ENCODE results near the gene U2AF1L4.
"Not testable (repeated sequence)": the region's sequence is repeated elsewhere in the genome, so short reads cannot be mapped to it uniquely, and the experiment has no call there.

U2AF1L4 gene

DNA sequence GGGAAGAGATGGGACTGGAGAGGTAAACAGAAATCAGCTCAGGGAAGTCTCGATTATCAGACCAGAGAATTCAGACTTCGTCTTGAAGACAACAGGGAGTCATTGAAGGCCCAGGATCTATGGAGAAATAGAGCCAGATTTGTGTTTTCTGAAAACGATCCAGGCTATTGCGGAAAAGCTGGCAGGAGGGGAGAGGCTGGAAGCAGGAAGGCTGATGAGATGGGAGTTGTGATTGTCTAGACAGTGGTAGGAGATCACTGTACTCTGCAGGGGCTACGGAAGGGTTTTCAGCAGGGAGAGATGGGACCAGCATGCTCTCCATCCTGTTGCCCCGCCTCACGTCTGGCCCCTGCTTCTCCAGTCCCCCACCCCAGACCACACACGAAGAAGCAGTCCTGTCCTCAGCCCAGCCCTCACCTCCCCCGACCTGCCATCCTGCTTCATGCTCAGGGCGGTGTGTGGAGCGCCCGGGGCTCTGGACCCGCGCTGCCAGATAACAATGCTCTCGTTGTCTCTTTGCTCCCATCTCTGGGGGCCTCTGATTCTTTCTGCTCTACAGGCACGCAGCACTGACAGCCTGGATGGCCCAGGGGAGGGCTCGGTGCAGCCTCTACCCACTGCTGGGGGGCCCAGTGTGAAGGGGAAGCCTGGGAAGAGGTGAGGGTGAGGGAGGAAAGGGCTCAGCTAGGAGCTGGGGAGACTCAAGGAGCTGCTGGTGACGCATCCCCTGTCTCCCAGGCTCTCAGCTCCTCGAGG lies 32.0 kb upstream of the U2AF1L4 start:
- Histone ChIP-seq H3K27me3 (ENCODE audit: control insufficient read depth, insufficient read depth, low read length) (no peaks in the 10 kb centered on the region), H3K4me1 (ENCODE audit: control insufficient read depth, insufficient read depth, low read length) (no peaks in the 10 kb centered on the region), H3K9ac (ENCODE audit: low read length) (no peak overlapping the region), H3K36me3 (ENCODE audit: control insufficient read depth, insufficient read depth, low read length) (no peaks in the 10 kb centered on the region), H3K9me3 (ENCODE audit: control insufficient read depth, low read length) (no peaks in the 10 kb centered on the region), H3K4me3 (ENCODE audit: low read length) (no peak overlapping the region)

DNA sequence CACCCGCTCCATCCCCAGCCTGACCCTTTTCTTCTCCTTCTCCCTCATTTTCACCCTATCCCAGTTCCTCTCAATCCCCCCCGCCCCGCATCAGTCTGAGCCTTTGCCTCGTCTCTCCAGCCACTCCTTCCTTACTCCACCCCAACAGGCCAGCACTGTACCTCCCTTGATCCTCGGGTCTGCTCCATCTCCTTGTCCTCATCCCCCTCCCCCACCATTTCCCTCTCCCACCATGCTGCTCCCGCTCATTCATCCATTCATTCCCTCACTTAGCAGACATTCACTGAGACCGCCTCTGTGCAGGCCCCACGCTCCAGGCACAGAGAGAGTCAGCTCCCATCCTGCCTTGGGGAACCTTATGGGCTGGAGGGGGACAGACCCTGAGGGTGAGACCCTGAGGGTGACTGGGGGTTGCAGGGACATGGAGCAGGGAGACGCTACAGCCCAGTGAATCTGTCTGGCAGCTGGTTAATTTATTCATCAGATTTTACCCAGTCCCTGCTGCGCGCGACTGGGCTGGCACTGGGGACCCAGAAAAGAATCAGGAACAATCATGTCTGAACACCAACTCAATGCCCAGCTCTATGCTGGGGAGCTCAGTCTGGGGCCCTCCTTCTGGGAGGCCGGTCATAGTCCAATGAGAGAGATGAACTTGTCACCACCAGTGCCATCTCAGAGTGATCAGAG lies 31.0 kb upstream of the U2AF1L4 start:
- Histone ChIP-seq H3K36me3 (ENCODE audit: control insufficient read depth, insufficient read depth, low read length) (no peaks in the 10 kb centered on the region), H3K9me3 (ENCODE audit: control insufficient read depth, low read length) (no peaks in the 10 kb centered on the region), H3K4me3 (ENCODE audit: low read length) (peak overlapping the region; percentile 9), H3K4me1 (ENCODE audit: control insufficient read depth, insufficient read depth, low read length) (no peaks in the 10 kb centered on the region), H3K9ac (ENCODE audit: low read length) (peak overlapping the region; percentile 12), H3K27me3 (ENCODE audit: control insufficient read depth, insufficient read depth, low read length) (no peaks in the 10 kb centered on the region)

GRCh38 chr19:35775298-35776101 lies 30.3 kb upstream of the U2AF1L4 start, which contains the start of gene ARHGAP33:
ARHGAP33 (plus strand) TSS chr19:35775564; CDS start chr19:35775659, 95 bp downstream.
- Histone ChIP-seq H3K9ac (ENCODE audit: low read length) (peak within 1 kb of the TSS; percentile 12), H3K27me3 (ENCODE audit: control insufficient read depth, insufficient read depth, low read length) (no peaks in the 10 kb centered on the region), H3K36me3 (ENCODE audit: control insufficient read depth, insufficient read depth, low read length) (no peaks in the 10 kb centered on the region), H3K4me3 (ENCODE audit: low read length) (peak within 1 kb of the TSS; percentile 14), H3K4me1 (ENCODE audit: control insufficient read depth, insufficient read depth, low read length) (no peaks in the 10 kb centered on the region), H3K9me3 (ENCODE audit: control insufficient read depth, low read length) (no peaks in the 10 kb centered on the region)

- no peaks in the 10 kb centered on the region for H3K36me3 ChIP-seq (ENCODE audit: control insufficient read depth, insufficient read depth, low read length)
- no peaks in the 10 kb centered on the region for H3K9me3 ChIP-seq (ENCODE audit: control insufficient read depth, low read length)
- H3K4me1 ChIP-seq (ENCODE audit: control insufficient read depth, insufficient read depth, low read length), result no peaks in the 10 kb centered on the region
- peak overlapping the region; percentile 6 for H3K9ac ChIP-seq (ENCODE audit: low read length)
- peak overlapping the region; percentile 14 for H3K4me3 ChIP-seq (ENCODE audit: low read length)
- H3K27me3 ChIP-seq (ENCODE audit: control insufficient read depth, insufficient read depth, low read length), result no peaks in the 10 kb centered on the region
Measured at GRCh38 chr19:35775046-35775297, 29.8 kb upstream of the U2AF1L4 start.

DNA sequence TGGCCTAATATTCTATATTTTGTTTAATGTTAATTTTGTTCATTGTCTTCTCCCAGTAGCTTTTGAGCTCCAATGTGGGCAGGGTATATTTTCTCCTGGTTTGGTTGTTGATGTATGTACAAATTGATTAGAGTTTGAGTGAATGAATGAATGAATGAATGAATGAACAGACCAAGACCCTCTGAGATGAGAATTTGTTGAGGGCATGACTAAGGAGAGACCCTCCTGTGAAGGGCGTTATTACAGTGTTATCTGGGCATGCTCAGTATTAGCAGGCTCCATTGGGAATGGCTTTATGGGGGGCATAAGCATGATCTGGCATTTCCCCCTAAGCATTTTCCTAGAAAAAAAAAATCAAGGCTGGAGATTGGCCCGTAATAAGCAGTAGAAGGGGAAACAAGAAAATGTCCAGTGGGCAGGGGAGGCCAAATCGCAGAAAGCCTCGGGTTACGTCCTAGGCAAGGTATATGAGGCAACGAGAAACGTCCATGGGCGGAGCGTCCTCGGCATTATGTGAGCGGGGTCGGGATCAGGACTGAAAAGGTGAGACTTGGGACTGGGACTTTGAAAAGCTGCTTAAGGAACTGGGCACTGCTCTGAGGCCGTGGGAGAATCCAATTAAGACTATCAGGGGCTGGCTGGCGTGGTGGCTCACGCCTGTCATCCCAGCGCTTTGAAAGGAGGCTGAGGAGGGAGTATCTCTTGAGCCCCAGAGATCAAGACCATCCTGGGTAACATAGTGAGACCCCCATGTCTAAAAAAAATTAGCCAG lies 29.2 kb upstream of the U2AF1L4 start:
- Histone ChIP-seq H3K9ac (ENCODE audit: low read length) (peak overlapping the region; percentile 6), H3K36me3 (ENCODE audit: control insufficient read depth, insufficient read depth, low read length) (no peaks in the 10 kb centered on the region), H3K4me1 (ENCODE audit: control insufficient read depth, insufficient read depth, low read length) (no peaks in the 10 kb centered on the region), H3K4me3 (ENCODE audit: low read length) (no peak overlapping the region), H3K9me3 (ENCODE audit: control insufficient read depth, low read length) (no peaks in the 10 kb centered on the region), H3K27me3 (ENCODE audit: control insufficient read depth, insufficient read depth, low read length) (no peaks in the 10 kb centered on the region)

- H3K4me1 ChIP-seq (ENCODE audit: control insufficient read depth, insufficient read depth, low read length), result no peaks in the 10 kb centered on the region
- no peak overlapping the region for H3K9ac ChIP-seq (ENCODE audit: low read length)
- H3K27me3 ChIP-seq (ENCODE audit: control insufficient read depth, insufficient read depth, low read length), result no peaks in the 10 kb centered on the region
- no peak overlapping the region for H3K4me3 ChIP-seq (ENCODE audit: low read length)
- no peaks in the 10 kb centered on the region for H3K36me3 ChIP-seq (ENCODE audit: control insufficient read depth, insufficient read depth, low read length)
- no peaks in the 10 kb centered on the region for H3K9me3 ChIP-seq (ENCODE audit: control insufficient read depth, low read length)
Measured at GRCh38 chr19:35773020-35773806, 28.0 kb upstream of the U2AF1L4 start.

DNA sequence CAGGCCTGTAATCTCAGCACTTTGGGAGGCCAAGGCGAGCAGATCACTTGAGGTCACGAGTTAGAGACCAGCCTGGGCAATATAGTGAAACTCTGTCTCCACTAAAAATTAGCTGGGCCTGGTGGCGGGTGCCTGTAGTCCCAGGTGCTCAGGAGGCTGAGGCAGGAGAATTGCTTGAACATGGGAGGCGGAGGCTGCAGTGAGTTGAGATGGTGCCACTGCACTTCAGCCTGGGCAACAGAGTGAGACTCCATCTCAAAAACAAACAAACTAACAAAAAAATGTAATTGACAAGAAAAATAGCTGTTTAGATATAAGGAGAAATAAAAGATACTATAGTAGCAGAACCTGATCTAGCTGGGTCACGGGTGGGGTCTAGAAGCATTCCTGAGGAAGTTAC lies 27.1 kb upstream of the U2AF1L4 start:
- not testable (repeated sequence) for H3K4me3 ChIP-seq (ENCODE audit: low read length); H3K9me3 ChIP-seq (ENCODE audit: control insufficient read depth, low read length); H3K4me1 ChIP-seq (ENCODE audit: control insufficient read depth, insufficient read depth, low read length); H3K9ac ChIP-seq (ENCODE audit: low read length); H3K27me3 ChIP-seq (ENCODE audit: control insufficient read depth, insufficient read depth, low read length); H3K36me3 ChIP-seq (ENCODE audit: control insufficient read depth, insufficient read depth, low read length)

DNA sequence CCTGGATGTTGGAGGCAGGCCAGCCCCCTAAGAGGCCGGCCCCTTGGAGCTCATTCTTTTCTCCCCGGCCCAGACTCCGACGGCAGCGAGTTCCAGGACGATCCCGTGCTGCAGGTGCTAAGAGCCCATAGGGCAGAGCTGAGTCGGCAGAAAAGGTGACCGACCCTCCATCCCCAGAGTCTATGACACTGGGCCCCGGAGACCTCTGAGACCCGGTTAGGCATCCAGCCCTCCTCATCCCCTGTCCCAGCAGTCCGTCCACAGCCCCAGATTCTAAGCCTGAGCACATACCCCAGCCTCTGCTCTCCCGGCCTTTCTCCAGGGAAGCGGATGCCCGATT lies 22.8 kb upstream of the U2AF1L4 start:
- no peaks in the 10 kb centered on the region for H3K36me3 ChIP-seq (ENCODE audit: control insufficient read depth, insufficient read depth, low read length)
- no peaks in the 10 kb centered on the region for H3K4me1 ChIP-seq (ENCODE audit: control insufficient read depth, insufficient read depth, low read length)
- no peak overlapping the region for H3K4me3 ChIP-seq (ENCODE audit: low read length)
- H3K9me3 ChIP-seq (ENCODE audit: control insufficient read depth, low read length), result no peaks in the 10 kb centered on the region
- no peaks in the 10 kb centered on the region for H3K27me3 ChIP-seq (ENCODE audit: control insufficient read depth, insufficient read depth, low read length)
- no peak overlapping the region for H3K9ac ChIP-seq (ENCODE audit: low read length)

DNA sequence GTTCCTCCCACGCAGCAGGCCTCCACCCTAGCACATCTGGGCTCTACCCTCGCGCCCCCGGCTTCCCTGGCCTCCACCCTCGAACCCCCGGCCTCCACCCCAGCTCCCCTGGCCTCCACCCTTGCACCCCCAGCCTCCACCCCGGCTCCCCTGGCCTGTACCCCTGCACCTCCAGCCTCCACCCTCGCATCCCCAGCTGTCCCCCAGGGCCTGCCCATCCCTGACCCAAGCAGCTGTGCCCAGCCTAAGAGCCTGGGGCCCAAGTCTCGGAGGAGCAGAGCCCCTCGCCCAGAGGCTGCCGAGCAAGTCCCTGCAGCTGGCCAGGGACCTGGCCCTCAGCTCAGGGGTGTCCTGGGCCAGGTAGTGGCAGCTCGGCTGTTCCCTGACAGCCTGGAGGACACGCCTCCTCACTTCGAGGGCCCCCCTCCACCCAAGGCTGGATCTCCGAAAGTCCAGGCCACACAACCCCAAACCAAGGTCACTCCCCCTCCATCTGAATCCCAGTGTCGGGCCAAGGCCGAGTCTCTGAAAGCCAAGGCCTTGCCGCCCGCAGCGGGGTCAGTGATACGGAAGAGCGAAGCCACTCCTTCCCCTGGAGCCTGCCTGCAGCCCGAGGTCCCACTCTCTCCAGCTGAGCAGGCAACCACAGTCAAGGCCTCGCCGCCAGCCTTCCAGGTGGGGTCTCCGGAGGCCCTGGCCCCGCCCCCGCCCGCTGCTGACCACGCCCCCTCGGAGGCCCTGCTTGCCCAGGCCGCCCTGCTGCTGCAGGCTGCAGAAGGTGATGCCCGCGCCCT lies 22.3 kb upstream of the U2AF1L4 start:
- Histone ChIP-seq H3K9ac (ENCODE audit: low read length) (no peak overlapping the region), H3K4me3 (ENCODE audit: low read length) (no peak overlapping the region), H3K27me3 (ENCODE audit: control insufficient read depth, insufficient read depth, low read length) (no peaks in the 10 kb centered on the region), H3K4me1 (ENCODE audit: control insufficient read depth, insufficient read depth, low read length) (no peaks in the 10 kb centered on the region), H3K9me3 (ENCODE audit: control insufficient read depth, low read length) (no peaks in the 10 kb centered on the region), H3K36me3 (ENCODE audit: control insufficient read depth, insufficient read depth, low read length) (no peaks in the 10 kb centered on the region)

- H3K4me1 ChIP-seq (ENCODE audit: control insufficient read depth, insufficient read depth, low read length), result no peaks in the 10 kb centered on the region
- no peak overlapping the region for H3K9ac ChIP-seq (ENCODE audit: low read length)
- no peaks in the 10 kb centered on the region for H3K27me3 ChIP-seq (ENCODE audit: control insufficient read depth, insufficient read depth, low read length)
- H3K36me3 ChIP-seq (ENCODE audit: control insufficient read depth, insufficient read depth, low read length), result no peaks in the 10 kb centered on the region
- no peaks in the 10 kb centered on the region for H3K9me3 ChIP-seq (ENCODE audit: control insufficient read depth, low read length)
- H3K4me3 ChIP-seq (ENCODE audit: low read length), result no peak overlapping the region
Measured at GRCh38 chr19:35766571-35767104, 21.4 kb upstream of the U2AF1L4 start.

Measured in mucosa of stomach (tissue), 1 donor.